Right renal pelvis (tissue), 4 donors: ENCODE data around the gene APOC1. TPM values are rescaled to one million over a fixed set of nuclear protein-coding genes. Genes with fewer than 3 reads are reported as not detected.
A peak's percentile ranks its signal among the peaks of the same experiment; 100 is the strongest.
"Not testable (repeated sequence)": the region's sequence is repeated elsewhere in the genome, so short reads cannot be mapped to it uniquely, and the experiment has no call there.

Source experiments
- DNase-seq, 4 donors: peaks; one replicate each; pipeline ENCODE4 v3.0.0-alpha.2; 2013; ENCODE audit warnings: low read depth in 4 of 4, low spot score in 3 of 4, missing footprints in 1 of 4
- polyA plus RNA-seq, 4 donors: library from polyadenylated mRNA; unstranded; fragments of 120-200 nt; gene quantifications; one replicate each; pipeline ENCODE4 v1.2.1, GENCODE V29; 2013; ENCODE audit not compliant: insufficient read length in 4 of 4

The APOC1 gene
- 10 to 100 TPM; 10.5 to 12.5 (median 11.2) TPM for polyA plus RNA-seq

DNA sequence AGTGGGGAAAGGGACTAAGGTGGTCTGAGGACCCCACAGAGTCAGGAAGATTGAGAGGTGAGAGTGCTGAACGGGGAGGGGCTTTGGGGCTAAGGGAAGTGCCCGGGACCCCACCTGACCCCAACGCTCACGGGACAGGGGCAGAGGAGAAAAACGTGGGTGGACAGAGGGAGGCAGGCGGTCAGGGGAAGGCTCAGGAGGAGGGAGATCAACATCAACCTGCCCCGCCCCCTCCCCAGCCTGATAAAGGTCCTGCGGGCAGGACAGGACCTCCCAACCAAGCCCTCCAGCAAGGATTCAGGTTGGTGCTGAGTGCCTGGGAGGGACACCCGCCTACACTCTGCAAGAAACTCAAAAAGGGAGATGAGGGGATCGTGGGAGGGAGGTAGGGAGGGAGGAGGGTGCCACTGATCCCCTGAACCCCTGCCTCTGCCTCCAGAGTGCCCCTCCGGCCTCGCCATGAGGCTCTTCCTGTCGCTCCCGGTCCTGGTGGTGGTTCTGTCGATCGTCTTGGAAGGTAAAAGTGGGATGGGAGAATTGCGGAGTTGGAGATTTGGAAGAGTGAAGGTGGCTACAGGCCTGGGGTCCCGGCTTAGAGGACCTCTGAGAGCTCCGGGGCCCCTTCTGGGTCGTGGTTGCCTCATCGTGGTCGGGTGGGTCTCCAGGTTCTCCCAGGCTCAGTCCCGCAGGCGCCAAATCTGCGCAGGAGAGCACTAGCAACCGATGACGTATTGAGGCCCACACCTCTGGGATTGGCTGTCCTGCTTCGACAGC lies at the start of gene APOC1:
APOC1 (plus strand) TSS at position 176 of the 774 bp plus-strand sequence; CDS start at position 460, 284 bp downstream.
- peak; percentile 82 to 90 (median 86) for DNase-seq

DNA sequence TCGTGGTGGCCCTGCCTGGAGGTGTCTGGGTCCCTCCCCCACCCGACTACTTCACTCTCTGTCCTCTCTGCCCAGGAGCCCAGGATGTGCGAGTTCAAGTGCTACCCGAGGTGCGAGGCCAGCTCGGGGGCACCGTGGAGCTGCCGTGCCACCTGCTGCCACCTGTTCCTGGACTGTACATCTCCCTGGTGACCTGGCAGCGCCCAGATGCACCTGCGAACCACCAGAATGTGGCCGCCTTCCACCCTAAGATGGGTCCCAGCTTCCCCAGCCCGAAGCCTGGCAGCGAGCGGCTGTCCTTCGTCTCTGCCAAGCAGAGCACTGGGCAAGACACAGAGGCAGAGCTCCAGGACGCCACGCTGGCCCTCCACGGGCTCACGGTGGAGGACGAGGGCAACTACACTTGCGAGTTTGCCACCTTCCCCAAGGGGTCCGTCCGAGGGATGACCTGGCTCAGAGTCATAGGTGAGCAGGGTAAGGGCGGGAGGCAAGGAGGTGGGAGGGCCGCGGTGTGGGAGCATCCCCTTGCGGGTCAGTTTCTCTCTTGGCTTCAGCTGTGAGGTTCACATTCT lies 49.1 kb upstream of the APOC1 start:
- no peak for DNase-seq

DNA sequence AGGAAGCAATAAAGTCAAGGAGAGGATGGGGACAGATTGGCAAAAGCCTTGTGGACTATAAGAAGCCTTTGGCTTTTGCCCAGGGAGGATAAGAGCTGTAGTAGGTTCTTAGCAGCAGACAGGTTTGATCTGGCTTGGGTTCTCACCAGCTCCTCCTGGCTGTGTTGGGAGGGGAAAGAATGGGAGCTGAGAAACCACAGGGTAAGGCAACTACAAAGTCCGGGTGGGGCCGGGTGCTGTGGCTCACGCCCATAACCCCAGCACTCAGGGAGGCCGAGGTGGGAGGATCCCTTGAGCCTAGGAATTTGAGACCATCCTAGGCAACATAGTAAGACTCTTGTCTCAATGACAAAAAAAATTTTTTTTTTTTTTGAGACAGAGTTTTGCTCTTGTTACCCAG lies 47.7 kb upstream of the APOC1 start:
- DNase-seq, result no peak

DNA sequence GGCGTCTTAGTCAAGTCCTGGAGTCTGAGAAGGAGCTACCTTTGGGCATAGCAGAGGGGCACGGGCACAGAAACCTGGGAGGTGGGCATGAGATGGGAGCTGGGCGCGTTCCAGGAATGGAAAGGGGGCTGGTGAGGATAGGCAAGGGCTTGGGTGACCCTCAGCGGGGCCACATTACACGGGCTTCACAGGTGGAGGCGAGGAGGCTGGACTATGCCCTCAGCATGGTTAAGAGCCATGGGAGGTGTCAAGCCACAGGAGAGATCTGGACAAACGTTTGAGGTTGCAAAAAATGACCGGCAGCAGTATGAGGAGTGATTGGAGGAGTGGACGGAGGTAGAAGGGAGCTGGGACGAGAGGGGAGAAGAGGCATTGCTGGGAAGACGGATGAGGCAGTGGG lies 46.8 kb upstream of the APOC1 start:
- DNase-seq, result no peak

DNA sequence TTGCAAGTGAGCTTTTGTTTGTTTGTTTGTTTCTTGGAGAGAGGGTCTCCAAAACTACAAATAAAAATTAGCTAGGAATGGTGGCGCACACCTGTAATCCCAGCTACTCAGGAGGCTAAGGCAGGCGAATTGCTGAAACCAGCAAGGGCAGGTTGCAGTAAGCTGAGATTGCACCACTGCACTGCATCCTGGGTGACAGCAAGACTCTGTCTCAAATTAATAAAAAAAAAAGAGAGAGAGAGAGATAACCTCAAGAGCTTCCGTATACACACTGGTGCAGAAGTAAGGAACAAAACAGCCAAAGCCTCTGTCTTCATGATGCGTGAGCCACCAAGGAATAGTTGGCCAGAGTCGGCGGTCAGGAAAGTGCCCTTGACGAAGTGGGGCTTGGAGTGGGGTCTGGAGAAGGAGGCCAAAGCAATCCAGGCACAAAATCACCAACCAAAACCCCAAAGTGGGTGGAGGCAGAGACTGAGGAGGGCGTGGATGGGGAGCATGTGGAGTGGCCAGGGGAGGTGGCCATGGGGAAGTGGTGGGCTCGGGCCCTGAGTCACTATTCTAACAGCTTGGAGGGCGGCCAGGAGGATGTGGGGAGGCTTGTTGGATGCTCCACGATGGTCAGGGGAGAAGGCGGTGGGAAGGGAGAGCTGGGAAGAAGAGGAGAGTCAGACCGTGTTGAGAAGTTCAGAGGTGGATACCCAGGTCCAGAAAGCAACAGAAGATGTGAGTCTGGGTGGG lies 44.5 kb upstream of the APOC1 start:
- no peak for DNase-seq

DNA sequence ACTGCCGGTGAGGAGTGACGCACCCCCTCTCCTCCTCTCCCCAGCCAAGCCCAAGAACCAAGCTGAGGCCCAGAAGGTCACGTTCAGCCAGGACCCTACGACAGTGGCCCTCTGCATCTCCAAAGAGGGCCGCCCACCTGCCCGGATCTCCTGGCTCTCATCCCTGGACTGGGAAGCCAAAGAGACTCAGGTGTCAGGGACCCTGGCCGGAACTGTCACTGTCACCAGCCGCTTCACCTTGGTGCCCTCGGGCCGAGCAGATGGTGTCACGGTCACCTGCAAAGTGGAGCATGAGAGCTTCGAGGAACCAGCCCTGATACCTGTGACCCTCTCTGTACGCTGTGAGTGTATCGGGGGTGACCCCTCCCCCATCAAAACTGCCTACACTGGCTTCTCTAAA lies 42.6 kb upstream of the APOC1 start:
- DNase-seq, result no peak

DNA sequence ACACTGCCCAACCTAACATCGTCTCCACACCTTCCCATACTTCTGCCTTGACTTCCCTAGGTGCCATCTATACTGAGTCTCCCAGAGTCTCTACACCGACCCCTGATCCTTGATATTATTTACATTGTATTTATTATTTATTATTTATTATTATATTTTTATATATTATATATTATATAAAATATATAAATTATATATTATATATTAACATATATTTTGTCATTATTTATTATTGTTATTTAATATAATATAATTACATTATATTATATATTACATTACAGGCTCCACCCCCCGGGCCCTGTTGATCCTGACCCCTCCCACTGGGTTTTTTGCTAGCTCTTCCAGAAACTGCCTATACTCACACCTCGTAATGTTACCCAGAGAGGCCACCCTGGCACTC lies 41.7 kb upstream of the APOC1 start:
- DNase-seq, result no peak

DNA sequence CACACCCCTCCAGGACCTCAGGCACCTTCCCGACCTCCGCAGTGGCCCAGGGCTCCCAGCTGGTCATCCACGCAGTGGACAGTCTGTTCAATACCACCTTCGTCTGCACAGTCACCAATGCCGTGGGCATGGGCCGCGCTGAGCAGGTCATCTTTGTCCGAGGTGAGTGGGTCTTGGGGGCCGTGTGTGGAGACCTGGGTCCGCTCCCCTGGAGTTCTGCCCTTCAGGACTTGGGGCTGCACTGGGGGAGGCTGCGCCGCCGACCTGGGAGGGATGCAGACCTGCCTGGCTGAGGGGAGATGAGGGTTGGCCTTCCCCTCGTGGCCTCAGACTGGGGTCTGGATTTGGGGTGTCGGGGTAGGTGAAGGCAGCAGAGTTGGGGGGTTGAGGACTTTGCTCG lies 40.1 kb upstream of the APOC1 start:
- no peak for DNase-seq

DNA sequence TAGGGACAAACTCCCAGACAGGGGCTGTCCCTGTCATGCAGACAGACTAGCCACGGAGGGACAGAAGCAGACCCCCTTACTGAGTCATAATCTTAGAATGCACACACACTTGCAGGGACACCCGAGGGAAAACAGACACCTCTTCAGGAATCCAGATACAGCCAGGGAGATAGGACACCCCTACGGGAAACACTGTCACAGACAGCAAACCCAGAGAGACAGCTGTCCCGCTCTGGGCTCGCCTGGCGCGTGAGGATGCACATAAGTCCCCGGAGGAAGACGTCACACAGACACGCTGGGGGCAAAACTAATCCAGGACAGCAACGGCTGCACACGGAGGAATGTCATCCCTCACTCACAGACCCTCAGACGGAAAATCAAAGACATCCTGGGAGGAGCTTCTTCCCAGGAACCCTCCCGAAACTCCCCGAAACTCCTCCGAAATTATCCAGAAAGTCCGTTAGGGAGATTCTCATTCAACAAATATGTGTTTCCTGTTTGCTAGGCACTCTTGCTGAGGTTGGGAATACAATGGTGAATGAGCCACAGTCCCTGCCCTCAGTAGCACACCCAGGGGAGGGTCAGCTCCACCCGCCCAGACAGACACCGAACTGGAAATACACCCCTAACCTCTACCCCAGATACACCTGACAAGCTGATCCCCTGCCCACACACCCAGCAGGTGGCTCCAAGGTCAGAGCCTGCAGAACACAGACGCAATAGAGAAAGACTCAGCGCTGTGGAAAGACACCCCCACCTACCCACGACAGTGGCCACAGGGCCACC lies 38.5 kb upstream of the APOC1 start:
- no peak for DNase-seq

DNA sequence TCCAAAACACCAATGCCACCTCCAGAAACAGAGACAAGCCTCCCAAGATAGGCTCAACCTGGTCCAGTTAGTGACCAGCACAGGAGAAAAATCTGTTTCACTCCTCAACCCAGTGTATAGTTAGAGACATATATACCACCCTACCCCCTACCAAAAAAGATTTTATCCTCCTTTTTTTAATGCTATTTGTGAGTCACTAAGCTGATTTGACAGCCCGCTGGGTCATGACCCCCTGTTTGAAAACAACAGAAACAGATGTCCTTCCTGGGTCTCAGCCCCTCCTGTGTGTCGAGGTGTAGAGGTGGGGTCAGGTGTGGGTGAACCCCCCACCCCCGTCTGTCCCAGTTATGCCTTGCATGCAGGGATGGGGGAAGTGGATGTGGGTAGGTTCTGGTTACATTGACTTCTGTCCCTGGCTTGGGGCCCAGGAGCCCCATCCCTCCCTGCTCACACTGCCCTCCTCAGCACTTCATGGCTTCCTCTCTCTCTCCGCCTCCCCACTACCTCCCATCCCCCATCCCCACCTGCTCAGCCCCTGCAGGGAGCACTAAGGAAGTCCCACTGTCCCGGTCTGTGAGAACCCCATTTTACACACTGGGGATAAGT lies 37.4 kb upstream of the APOC1 start:
- no peak for DNase-seq

DNA sequence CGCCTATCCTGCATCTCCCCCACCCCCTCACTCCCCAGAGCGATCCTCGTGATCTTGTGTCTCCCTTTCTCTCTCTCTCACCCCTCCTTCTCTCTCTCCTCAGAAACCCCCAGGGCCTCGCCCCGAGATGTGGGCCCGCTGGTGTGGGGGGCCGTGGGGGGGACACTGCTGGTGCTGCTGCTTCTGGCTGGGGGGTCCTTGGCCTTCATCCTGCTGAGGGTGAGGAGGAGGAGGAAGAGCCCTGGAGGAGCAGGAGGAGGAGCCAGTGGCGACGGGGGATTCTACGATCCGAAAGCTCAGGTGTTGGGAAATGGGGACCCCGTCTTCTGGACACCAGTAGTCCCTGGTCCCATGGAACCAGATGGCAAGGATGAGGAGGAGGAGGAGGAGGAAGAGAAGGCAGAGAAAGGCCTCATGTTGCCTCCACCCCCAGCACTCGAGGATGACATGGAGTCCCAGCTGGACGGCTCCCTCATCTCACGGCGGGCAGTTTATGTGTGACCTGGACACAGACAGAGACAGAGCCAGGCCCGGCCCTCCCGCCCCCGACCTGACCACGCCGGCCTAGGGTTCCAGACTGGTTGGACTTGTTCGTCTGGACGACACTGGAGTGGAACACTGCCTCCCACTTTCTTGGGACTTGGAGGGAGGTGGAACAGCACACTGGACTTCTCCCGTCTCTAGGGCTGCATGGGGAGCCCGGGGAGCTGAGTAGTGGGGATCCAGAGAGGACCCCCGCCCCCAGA lies 36.1 kb upstream of the APOC1 start:
- DNase-seq, result no peak

DNA sequence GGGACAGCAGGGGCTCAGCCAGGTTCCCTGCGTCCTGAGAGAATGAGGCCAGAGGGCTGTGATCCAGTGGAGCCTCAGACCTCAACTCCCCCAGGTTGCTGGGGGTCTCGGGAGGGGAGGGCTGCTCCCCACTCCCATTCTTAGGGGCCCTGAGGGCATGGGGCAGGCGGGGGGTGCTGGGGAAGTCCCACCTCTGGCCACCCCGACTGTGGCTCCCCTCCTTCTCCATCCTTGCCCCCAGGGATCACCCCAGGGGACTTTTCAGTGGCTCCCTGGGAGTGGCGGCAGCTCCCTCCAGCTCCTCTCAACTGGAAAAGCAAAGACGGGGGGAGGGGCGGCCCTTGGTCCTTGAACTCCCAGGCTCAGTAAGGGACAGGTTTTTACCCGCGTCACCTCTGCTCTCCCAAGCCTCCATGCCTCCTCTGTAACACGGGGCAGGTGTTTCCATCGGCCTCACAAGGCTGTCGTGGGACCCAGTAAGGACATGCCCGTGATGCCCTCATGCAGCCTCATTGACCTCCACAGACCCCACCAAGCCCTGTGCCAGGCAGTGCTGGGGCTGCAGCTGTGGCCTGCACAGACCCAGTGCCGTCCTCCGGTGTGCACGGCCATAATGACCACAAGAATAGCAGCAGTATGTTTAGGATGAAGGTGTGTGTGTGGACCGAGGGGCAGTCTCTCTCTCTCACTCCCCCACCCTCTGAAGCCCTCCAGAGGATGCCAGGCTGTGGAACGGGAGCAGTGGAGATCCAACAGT lies 34.9 kb upstream of the APOC1 start:
- DNase-seq, result no peak

DNA sequence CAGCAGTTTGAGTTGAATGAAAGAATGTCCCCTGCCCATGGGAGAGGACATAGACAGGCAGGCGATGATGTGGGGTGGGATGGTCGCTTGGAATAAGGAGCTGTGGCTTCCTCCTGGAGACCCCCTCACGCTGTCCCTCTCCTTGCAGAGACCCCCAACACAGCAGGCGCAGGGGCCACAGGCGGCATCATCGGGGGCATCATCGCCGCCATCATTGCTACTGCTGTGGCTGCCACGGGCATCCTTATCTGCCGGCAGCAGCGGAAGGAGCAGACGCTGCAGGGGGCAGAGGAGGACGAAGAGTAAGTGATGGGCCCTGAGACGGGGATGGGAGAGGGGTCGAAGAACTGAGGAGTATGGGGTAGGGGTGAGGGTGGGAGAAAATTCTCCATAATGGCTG lies 32.3 kb upstream of the APOC1 start:
- DNase-seq, result no peak

DNA sequence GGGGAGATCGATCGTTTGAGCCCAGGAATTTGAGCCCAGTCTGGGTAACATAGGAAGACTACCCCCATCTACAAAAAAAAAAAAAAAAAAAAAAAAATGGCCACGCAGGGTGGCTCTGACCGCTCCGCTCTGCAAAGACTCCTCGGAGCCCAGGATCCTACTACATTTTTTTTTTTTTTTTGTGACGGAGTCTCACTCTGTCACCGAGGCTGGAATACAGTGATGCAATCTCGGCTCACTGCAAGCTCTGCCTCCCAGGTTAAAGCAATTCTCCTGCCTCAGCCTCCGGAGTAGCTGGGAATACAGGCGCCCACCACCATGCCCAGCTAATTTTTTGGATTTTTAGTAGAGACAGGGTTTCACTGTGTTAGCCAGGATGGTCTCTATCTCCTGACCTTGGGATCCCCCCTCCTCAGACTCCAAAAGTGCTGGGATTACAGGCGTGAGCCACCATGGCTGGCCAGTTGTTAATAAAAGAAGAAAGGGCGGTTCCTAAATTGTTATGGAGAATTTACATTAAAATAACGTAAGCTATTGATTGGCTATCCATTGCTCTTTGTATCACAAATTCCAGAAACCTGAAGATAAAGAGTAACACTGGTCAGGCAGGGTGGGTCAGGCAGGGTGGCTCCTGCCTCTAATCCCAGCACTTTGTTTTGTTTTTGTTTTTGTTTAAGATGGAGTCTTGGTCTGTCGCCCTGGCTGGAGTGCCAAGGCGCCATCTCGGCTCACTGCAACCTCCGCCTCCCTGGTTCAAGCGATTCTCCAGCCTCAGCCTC lies 31.6 kb upstream of the APOC1 start:
- DNase-seq, result not testable (repeated sequence)

DNA sequence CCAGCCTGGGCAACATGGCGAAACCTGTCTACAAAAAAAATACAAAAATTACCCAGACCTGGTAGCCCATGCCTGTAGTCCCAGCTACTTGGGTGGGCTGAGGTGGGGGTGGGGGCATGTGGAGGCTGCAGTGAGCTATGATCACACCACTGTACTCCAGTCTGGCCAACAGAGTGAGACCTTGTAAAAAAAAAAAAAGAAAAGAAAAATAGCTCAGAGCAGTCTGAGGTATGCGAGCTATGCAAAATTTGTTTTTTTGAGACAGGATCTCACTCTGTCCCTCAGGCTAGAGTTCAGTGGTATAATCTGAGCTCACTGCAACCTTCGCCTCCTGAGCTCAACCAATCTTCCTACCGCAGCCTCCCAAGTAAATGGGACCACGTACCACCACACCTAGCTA lies 30.5 kb upstream of the APOC1 start:
- no peak for DNase-seq

DNA sequence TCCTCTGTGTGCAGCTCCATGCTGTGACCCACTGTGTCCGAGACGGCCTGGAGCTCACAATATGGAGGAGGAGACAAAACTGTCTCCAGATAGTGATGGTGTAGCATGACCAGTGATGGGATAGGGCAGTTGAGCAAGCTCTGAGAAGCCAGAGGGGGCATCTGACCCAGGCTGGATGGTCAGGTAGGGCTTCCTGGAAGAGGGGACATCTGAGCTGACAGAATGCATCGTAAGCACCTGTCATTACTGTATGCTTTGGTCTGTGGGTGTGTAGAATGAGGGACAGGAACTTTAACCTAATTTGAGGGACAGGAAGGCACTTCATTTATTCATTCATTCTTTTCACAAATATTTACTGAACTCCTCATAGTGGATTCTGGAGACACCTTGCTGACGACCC lies 29.8 kb upstream of the APOC1 start:
- no peak for DNase-seq

DNA sequence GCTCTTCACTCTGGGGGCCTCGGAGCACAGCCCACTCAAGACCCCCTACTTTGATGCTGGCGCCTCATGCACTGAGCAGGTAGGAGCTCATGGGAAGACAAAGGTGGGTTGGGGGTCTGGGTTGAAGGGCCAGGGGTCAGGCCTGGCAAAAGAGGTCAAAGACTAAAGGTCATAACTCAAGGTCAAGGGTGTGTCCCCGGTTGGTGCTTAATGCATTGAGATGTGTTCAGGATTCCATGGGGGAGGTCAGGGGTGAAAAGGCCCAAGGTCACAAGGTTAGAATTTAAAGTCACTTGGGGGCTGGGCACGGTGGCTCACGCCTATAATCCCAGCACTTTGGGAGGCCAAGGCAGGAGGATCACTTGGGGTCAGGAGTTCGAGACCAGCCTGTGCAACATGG lies 28.3 kb upstream of the APOC1 start:
- DNase-seq, result no peak

DNA sequence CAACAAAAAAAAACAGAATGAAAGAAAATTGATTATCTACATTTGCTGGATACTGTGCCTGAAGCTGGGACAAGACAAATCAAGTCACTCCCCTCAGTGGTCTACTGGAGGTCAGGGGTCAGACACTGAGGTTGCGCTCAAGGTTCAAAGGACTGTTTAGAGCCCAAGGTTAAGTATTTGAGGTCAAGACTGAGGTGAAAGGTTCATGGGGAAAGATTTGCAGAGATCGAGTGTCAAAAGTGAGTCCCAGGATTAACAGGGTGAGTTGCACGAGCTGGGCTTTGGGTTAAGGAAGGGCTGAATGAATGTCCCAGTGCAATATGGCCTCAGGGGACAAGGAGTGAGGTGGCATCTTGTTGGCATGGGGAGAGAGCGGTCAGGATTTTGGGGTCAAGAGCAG lies 26.8 kb upstream of the APOC1 start:
- no peak for DNase-seq
